NCI-H69 (cell line): ENCODE data around the gene MPC1L.

Experiments
- DNase-seq: peaks from one replicate; lab custom pipeline; 2025; lab: John Stamatoyannopoulos, UW

MPC1L gene

GRCh38 chrX:40628506-40628905 is 5.3 kb downstream of the MPC1L start:
- no peak for DNase-seq

GRCh38 chrX:40632199-40632598 is 9.0 kb downstream of the MPC1L start:
- DNase-seq, result no peak

GRCh38 chrX:40637687-40638086 is 14.5 kb downstream of the MPC1L start:
- no peak for DNase-seq

GRCh38 chrX:40644176-40644575 is 20.9 kb downstream of the MPC1L start:
- no peak for DNase-seq

GRCh38 chrX:40644821-40645358 is 21.7 kb downstream of the MPC1L start:
- DNase-seq, result no peak

- peak; percentile 56 for DNase-seq
Observed at GRCh38 chrX:40646489-40647306, 23.5 kb downstream of the MPC1L start.

GRCh38 chrX:40647307-40648197 is 24.3 kb downstream of the MPC1L start, which contains the start of gene CXorf38:
Gene CXorf38 (minus strand): TSS chrX:40647561. CDS start chrX:40647520, 41 bp downstream.
- peak; percentile 93 for DNase-seq

- DNase-seq, result peak; percentile 76
Observed at GRCh38 chrX:40651620-40652223, 28.5 kb downstream of the MPC1L start.

- no peak for DNase-seq
Observed at GRCh38 chrX:40652664-40653063, 29.4 kb downstream of the MPC1L start.

GRCh38 chrX:40653535-40653934 is 30.3 kb downstream of the MPC1L start:
- no peak for DNase-seq

GRCh38 chrX:40660381-40660780 is 37.2 kb downstream of the MPC1L start:
- DNase-seq, result no peak

GRCh38 chrX:40661489-40661888 is 38.3 kb downstream of the MPC1L start:
- DNase-seq, result no peak

GRCh38 chrX:40663078-40663740 is 40.0 kb downstream of the MPC1L start:
- DNase-seq, result no peak

- DNase-seq, result no peak
Observed at GRCh38 chrX:40663880-40664630, 40.8 kb downstream of the MPC1L start.

GRCh38 chrX:40671126-40671525 is 47.9 kb downstream of the MPC1L start:
- DNase-seq, result no peak
